ENCODE data around the gene DAZAP1. TPM values are rescaled to one million over a fixed set of nuclear protein-coding genes. Genes with fewer than 3 reads are reported as not detected.

Gene DAZAP1
- total and polyA plus RNA-seq, 7 donors = 59.9 to 122 (median 90.9) TPM

DNA sequence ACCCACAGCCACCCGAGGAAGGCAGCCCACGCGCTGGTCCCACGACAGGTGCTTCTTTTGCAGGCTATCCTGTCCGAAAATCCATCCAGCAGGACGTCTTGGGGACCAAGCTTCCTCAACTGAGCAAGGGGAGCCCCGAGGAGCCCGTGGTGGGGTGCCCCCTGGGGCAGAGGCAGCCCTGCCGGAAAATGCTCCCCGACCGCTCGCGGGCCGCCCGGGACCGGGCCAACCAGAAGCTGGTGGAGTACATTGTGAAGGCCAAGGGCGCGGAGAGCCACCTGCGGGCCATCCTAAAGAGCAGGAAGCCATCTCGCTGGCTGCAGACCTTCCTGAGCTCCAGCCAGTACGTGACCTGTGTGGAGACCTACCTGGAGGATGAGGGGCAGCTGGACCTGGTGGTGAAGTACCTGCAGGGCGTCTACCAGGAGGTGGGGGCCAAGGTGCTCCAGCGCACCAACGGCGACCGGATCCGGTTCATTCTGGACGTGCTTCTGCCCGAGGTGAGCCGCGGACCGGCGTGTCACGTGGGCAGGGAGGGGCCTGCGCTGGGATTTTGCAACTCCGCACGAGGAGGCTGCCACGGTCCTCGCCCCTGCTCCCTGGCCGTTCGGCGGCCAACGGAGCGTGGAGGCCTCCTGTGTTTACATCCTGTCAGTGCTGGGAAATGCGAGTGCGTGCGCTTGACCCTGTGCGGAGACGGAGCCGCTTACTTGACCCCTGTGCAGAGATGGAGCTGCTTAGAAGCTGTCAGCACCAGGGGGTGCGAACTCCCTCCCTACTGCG is 36.6 kb upstream of the DAZAP1 start:
- 93 to 96% (median 95%) methylated on average over 52 of the region's 52 CpGs for WGBS, 3 donors
- TF ChIP-seq, protein P1, sequence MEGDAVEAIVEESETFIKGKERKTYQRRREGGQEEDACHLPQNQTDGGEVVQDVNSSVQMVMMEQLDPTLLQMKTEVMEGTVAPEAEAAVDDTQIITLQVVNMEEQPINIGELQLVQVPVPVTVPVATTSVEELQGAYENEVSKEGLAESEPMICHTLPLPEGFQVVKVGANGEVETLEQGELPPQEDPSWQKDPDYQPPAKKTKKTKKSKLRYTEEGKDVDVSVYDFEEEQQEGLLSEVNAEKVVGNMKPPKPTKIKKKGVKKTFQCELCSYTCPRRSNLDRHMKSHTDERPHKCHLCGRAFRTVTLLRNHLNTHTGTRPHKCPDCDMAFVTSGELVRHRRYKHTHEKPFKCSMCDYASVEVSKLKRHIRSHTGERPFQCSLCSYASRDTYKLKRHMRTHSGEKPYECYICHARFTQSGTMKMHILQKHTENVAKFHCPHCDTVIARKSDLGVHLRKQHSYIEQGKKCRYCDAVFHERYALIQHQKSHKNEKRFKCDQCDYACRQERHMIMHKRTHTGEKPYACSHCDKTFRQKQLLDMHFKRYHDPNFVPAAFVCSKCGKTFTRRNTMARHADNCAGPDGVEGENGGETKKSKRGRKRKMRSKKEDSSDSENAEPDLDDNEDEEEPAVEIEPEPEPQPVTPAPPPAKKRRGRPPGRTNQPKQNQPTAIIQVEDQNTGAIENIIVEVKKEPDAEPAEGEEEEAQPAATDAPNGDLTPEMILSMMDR (IDR thresholded peaks at IDR 0.05) = no peak
- no peaks in the 10 kb centered on the region for H3K4me1 ChIP-seq
- H3K27me3 ChIP-seq (ENCODE audit: insufficient read depth in 3 of 3, low read length in 2 of 3) = no peaks in the 10 kb centered on the region
- H3K4me3 ChIP-seq = no peak overlapping the region
- peaks cover 3 to 84% of the 10 kb centered on the region in 2 donors for H3K36me3 ChIP-seq (ENCODE audit: insufficient read depth in 1 of 2, low read depth in 1 of 2)
- ATAC-seq = no peak
- intact Hi-C loops (cut with DNase I) = loop anchor here in 1 of 2 donors (5.0 kb wide), 1 partner anchor 48 kb away; no protein-coding TSS in a partner anchor
- H3K27ac ChIP-seq = no peak overlapping the region
- no peak for DNase-seq
- H3K9me3 ChIP-seq = no peaks in the 10 kb centered on the region

DNA sequence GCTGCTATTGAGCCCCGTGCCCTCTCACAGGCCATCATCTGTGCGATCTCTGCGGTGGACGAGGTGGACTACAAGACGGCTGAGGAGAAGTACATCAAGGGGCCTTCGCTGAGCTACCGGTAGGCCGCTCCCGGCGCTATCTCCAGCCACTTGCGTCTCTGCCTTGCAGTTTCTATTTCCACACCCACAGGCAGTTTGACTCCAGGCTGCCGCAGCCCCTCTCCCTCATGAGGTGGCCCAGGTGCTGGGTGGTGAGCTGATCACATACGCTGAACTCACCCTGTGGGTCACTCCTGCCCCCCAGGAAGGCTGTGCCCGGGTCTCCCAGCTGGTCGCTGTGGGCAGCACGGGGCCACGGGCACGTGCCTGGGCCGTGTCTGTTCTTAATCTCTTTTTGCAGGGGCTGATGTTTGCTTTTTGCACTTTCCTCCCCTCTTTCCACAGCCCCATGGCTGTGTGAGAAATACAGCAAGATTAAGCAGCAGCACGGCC is 34.3 kb upstream of the DAZAP1 start:
- H3K36me3 ChIP-seq (ENCODE audit: insufficient read depth in 1 of 2, low read depth in 1 of 2) = peaks cover 3 to 80% of the 10 kb centered on the region in 2 donors
- no peak for ATAC-seq
- WGBS, 3 donors = 78 to 86% (median 79%) methylated on average over 20 of the region's 20 CpGs

DNA sequence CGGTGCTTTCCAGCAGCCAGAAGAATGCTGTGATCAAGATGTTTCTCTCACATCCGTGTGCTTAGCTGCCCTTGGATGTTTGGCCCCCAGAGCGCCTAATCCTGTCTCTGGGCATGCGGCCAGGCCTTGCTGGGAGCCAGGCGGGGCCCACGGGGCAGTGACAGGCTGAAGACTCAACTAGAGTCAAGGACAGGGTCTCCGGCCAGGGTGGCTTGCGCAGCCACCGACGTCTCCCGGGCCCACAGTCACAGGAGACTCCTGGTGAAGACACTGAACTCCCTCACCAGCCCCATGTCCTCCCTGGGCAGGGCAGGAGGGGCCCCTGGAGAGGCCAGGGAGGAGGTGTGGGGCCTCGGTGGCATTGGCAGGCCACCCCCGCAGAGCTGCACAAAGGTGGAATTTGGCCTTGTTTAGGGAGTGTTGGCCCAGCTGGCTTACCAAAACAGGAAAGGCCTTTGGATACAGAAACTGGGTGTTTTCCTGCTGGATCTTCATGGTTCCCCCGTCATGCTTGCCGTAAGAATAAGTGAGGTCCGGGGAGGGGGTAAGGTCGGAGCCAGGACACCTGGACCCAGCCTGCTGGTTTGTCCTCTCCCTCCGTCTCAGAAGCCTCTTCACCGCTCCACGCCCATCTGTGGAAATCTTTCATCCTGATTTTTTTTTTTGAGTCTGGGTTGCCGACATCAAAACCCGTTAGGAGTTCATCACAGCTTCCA is 33.7 kb upstream of the DAZAP1 start:
- TF ChIP-seq, protein P1 (IDR thresholded peaks at IDR 0.05) = no peak
- intact Hi-C loops (cut with DNase I) = loop anchor here in 1 of 2 donors (5.0 kb wide), 1 partner anchor 51 kb away; no protein-coding TSS in a partner anchor
- Histone ChIP-seq H3K9me3 (no peaks in the 10 kb centered on the region), H3K4me1 (no peaks in the 10 kb centered on the region), H3K4me3 (no peak overlapping the region), H3K27ac (peak overlapping the region; percentile 41), H3K27me3 (ENCODE audit: insufficient read depth in 3 of 3, low read length in 2 of 3) (no peaks in the 10 kb centered on the region), H3K36me3 (ENCODE audit: insufficient read depth in 1 of 2, low read depth in 1 of 2) (peaks cover 3 to 78% of the 10 kb centered on the region in 2 donors)
- ATAC-seq (peak; percentile 25 to 48 (median 38)), DNase-seq (peak in 1 of 2 donors; percentile 72)
- WGBS, 3 donors = 46 to 56% (median 48%) methylated on average over 22 of the region's 22 CpGs

More for the DNA sequence above, 34.3 kb upstream of the DAZAP1 start:
- no peaks in the 10 kb centered on the region for H3K9me3 ChIP-seq
- DNase-seq = no peak
- H3K27ac ChIP-seq = peak overlapping the region; percentile 41
- TF ChIP-seq, protein P1 (IDR thresholded peaks at IDR 0.05) = no peak
- no peaks in the 10 kb centered on the region for H3K4me1 ChIP-seq
- H3K4me3 ChIP-seq = no peak overlapping the region
- intact Hi-C loops (cut with DNase I) = loop anchor here in 1 of 2 donors (5.0 kb wide), 1 partner anchor 51 kb away; no protein-coding TSS in a partner anchor
- no peaks in the 10 kb centered on the region for H3K27me3 ChIP-seq (ENCODE audit: insufficient read depth in 3 of 3, low read length in 2 of 3)

DNA sequence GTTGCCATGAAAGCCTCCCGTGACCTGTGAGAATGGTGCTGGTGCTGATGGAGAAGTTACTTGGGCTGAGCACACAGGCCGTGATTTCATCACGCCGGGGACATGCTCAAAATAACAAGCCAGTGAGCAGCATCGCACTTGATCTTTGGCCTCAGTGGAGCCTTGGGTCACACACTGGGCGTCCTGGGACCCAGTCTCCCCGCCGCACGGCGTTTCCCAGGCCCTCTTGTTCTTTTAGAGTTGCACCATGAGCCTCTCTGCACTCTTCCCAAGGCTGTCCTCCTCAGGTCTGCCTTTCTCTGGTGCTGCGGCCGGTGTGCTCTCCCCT is 33.2 kb upstream of the DAZAP1 start:
- H3K4me1 ChIP-seq = no peaks in the 10 kb centered on the region
- TF ChIP-seq, protein P1 (IDR thresholded peaks at IDR 0.05) = no peak
- H3K27me3 ChIP-seq (ENCODE audit: insufficient read depth in 3 of 3, low read length in 2 of 3) = no peaks in the 10 kb centered on the region
- 68 to 80% (median 76%) methylated on average over 12 of the region's 12 CpGs for WGBS, 3 donors
- peak overlapping the region; percentile 41 for H3K27ac ChIP-seq
- H3K36me3 ChIP-seq (ENCODE audit: insufficient read depth in 1 of 2, low read depth in 1 of 2) = peaks cover 3 to 75% of the 10 kb centered on the region in 2 donors
- peak in 3 of 4 donors; percentile 28 to 53 (median 35) for ATAC-seq
- DNase-seq = no peak
- intact Hi-C loops (cut with DNase I) = loop anchor here in 1 of 2 donors (5.0 kb wide), 1 partner anchor 52 kb away; no protein-coding TSS in a partner anchor
- H3K9me3 ChIP-seq = no peaks in the 10 kb centered on the region
- no peak overlapping the region for H3K4me3 ChIP-seq
